Muscle of back (tissue), 11 donors: ENCODE results near the gene EXOC4. TPM values are rescaled to one million over a fixed set of nuclear protein-coding genes. Genes with fewer than 3 reads are reported as not detected.
"Not testable (repeated sequence)": the region's sequence is repeated elsewhere in the genome, so short reads cannot be mapped to it uniquely, and the experiment has no call there.

Experiments
- DNase-seq, 3 donors: peaks; one replicate each; pipeline versions ENCODE4 v3.0.0 to v3.0.0-alpha.2; 2013
- polyA plus RNA-seq, 10 donors: library from polyadenylated mRNA; unstranded; fragments of 120-200 nt; gene quantifications; one replicate each; pipeline ENCODE4 v1.2.1, GENCODE V29; 2013; ENCODE audit not compliant: insufficient read length in 10 of 10

The EXOC4 gene
- polyA plus RNA-seq, 10 donors, result 42.2 to 74.5 (median 57.6) TPM

DNA sequence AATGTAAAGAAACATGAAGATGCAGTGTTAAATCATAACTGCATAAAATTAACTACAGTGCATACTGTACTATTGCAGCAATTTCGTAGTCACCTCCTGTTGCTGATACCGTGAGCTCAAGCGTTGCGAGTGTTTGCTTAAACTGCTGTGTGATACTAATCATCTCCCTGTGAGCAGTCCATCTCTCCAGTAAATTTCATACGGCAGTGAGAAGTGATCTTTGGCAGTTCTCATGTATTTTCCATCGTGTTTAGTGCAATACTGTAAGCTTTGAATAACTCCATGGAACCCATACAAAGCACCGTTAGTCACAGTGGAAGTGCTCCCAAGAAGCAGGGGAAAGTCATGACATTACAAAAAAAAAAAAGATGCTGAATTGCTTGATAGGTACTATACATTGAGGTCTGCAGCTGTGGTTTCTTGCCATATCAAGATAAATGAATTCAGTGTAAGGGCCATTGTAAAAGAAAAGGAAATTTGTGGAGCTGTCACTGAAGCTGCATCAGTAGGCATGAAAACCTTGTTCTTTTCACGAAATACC, 360.4 kb downstream of the EXOC4 start:
- DNase-seq, result peak in 2 of 3 donors; percentile 10 to 18

GRCh38 chr7:133614251-133614650, 361.4 kb downstream of the EXOC4 start:
- no peak for DNase-seq

DNA sequence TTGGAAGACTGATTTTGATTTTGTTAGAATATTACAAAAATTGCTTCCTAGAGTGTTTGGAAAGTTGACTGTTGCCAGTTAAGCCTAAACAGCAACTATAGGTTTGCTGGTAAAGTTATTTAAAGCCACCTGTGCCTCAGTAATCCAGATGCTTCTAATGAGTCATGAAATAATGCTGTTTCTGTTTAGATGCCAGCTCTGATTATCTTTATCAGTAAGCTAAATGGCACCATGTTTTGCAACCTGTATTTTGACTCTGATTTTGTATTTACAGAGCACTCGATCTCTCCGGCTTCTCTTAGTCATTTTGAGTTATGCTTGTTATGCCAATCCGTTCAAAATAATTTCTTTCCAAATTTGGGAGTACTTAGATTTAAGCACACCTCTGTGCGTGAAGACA, 366.1 kb downstream of the EXOC4 start:
- no peak for DNase-seq

- DNase-seq, result no peak
Measured at GRCh38 chr7:133619491-133619890, 366.6 kb downstream of the EXOC4 start.

DNA sequence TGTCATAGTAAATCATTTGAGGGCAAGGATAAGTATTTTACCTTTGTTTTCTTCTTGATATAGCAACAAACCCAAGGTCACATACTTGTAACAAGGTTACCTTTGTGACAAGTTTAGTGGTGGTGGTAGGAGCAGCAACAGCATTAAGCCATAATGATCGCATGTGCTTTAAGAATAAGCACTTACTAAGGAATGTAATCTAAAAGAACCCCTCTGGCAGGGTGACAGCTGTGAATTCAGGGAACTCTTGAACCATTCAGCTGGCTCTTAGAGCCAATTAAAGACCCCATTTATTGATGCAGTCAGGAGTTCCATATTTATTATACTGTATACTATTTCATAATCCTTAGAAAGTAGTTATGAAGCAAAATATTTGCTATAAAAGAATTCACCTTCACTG, 370.8 kb downstream of the EXOC4 start:
- DNase-seq, result no peak

GRCh38 chr7:133625046-133625445, 372.2 kb downstream of the EXOC4 start:
- DNase-seq, result no peak

DNA sequence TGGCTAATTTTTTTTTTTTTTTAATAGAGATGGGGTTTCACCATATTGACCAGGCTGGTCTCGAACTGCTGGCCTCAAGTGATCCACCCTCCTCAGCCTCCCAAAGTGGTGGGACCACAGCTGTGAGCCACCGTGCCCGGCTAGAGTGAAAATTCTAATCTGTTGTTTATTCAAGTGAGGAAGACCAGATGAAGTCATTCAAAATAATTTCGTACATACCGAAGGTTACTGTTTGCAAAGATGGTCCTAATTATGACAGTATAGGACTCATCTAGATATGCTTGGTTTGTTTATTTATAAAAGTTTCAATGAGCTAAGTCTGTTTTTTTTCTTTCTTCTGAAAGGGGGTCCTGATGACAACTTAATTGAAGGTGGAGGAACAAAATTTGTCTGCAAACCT, 376.8 kb downstream of the EXOC4 start:
- DNase-seq, result peak in 1 of 3 donors; percentile 13

- no peak for DNase-seq
Measured at GRCh38 chr7:133633055-133633454, 380.2 kb downstream of the EXOC4 start.

GRCh38 chr7:133635541-133635940, 382.7 kb downstream of the EXOC4 start:
- no peak for DNase-seq

GRCh38 chr7:133638857-133639256, 386.0 kb downstream of the EXOC4 start:
- no peak for DNase-seq

DNA sequence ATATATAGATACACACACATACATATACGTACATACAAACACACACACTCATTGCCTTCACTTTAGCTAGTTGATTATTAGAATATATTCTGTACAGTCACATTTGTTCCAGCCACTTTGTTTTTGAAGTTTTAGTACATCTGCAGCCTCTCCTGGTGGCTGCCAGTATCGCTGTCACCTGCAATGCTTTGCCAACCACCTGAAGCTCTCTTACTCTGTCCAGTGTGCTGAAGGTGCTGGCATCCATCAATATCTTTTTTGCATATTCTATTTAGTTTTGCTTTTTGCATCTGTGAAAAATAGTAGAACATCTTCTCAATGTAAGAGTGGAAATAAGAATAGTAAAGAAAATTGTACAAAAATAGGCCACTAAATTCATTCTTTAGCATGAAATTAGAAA, 388.6 kb downstream of the EXOC4 start:
- DNase-seq, result no peak

GRCh38 chr7:133642907-133643306, 390.0 kb downstream of the EXOC4 start:
- DNase-seq, result no peak

- not testable (repeated sequence) for DNase-seq
Measured at GRCh38 chr7:133643652-133644051, 390.8 kb downstream of the EXOC4 start.

- peak; percentile 42 to 60 (median 53) for DNase-seq
Measured at GRCh38 chr7:133645884-133646391, 393.1 kb downstream of the EXOC4 start.

- DNase-seq, result no peak
Measured at GRCh38 chr7:133646472-133647315, 393.8 kb downstream of the EXOC4 start.

DNA sequence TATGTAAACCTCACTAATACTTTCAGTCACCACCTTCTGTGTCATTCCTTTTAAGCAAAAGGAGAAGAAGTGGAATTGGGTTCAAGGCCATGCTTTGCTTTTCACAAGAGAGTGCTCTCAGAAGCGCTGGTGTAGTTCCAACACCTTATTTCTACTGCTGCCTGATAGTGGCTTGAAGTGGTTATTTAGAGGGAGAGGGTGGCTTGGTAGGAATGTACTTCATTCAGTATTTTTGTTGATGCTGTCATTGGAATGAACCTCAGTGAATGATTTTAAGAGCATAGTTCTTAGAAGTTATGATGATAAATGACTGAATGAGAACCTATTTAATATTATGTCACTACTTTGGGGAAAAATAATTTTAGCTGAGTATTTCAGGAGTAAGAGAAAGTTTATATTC, 396.7 kb downstream of the EXOC4 start:
- peak in 1 of 3 donors; percentile 12 for DNase-seq

GRCh38 chr7:133650069-133650468, 397.2 kb downstream of the EXOC4 start:
- peak in 2 of 3 donors; percentile 47 to 52 for DNase-seq

GRCh38 chr7:133650487-133651300, 397.8 kb downstream of the EXOC4 start:
- no peak for DNase-seq

DNA sequence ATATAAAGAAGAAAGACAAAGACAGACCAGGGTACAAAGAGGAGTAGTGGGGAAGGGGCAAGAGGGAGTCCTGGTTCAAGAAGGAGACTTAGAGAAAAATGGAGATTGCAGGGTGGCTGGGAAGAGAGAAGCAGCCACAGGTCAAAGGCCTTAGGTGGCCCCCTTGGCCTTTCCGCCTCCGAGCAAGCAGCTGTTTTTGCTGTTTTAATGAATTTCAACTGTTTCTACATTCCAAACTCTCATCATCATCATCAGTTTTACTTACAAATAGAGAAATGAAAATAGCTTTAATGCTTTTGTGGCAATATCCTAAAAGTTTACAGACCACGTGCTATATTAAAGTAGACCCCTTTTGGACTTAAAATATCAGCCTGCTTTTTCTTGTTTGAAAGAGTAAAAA, 399.7 kb downstream of the EXOC4 start:
- DNase-seq, result peak in 1 of 3 donors; percentile 9

DNA sequence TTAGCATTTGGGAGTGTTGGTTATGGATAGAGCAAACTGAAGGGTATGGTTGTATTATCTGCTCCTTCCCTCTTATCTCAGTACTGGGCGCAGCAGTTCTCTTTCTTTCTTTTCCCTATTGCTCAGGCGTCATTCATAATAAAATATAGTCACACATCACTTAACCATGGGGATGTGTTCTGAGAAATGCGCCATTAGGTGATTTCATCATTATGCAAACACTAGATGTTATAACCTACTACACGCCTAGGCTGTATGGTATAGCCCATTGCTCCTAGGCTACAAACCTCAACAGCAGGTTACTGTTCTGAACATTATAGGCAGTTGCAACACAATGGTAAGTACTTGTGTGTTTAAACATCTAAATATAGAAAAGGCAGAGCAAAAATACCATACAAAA, 401.7 kb downstream of the EXOC4 start:
- no peak for DNase-seq

GRCh38 chr7:133662276-133662675, 409.4 kb downstream of the EXOC4 start:
- no peak for DNase-seq

DNA sequence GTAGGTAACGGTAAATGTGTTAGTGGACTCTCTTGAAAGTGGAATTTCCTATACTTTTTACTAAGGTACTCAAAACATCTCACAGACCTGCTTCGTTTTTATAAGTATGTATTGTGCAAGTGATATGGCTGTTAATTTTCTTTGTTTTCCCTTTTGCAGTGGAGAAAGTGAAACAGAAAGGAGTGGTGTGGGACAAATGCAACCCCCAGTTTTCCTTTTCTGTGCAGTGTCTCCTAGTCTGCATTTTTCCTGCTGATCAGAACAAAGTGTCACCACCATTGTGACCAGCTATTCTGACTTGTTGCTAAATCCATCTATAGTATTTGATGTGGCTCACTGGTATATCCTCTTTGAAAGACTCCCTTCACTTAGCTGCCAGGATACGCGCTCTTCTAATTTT, 410.0 kb downstream of the EXOC4 start:
- DNase-seq, result no peak
